HCT116 (cell line): ENCODE measurements around the gene KLK15. TPM values are rescaled to one million over a fixed set of nuclear protein-coding genes. Genes with fewer than 3 reads are reported as not detected.
A peak's percentile ranks its signal among the peaks of the same experiment; 100 is the strongest.

Experiments
- ATAC-seq: fragments of 200-7000 bp; cut with Tn5 transposase; 2 replicates; pipeline ENCODE4 v1.9.1; 2020; ENCODE audit warnings: mild to moderate bottlenecking, moderate library complexity
- BruUV-seq: library from RNA; stranded (reverse); fragments of 400-500 nt; replicated peaks from 2 replicates; lab custom pipeline; 2021; lab: Mats Ljungman, UMichigan
- CTCF ChIA-PET: fragments of 300-600 bp; sonication (Branson Sonifier 250); formaldehyde crosslinking; loops from one replicate; lab custom pipeline; 2021; ENCODE audit warnings: antibody characterized with exemption; lab: Charles Lee
- POLR2A ChIA-PET: fragments of 300-600, 350-600 bp; sonication (Branson Sonifier 250); formaldehyde crosslinking; loops from one replicate; lab custom pipeline; 2021; ENCODE audit warnings: antibody characterized with exemption; lab: Charles Lee
- RAD21 ChIA-PET, 2 experiments: fragments of 300-600 bp; sonication (Branson Sonifier 250); formaldehyde crosslinking; loops; one replicate each; lab custom pipeline; 2023; ENCODE audit warnings: low total read pairs in 2 of 2; ENCODE audit not compliant: uncharacterized antibody in 2 of 2, unreplicated experiment in 2 of 2, low non-redundant PET in 1 of 2; lab: Charles Lee
- DNase-seq: peaks from one replicate; pipeline ENCODE4 v3.0.0-alpha.2; 2010; ENCODE audit warnings: low read depth, low spot score
- H2AFZ ChIP-seq: fragments of 200-600 bp; shearing (Covaris generic), sonication (generic); 2 replicates; pipeline ENCODE4 v1.6.1; 2017; ENCODE audit warnings: low read depth, mixed run types, mixed read lengths, antibody characterized with exemption, low read length; ENCODE audit not compliant: poor library complexity, severe bottlenecking
- H3K27ac ChIP-seq: 2 replicates; pipeline ENCODE4 v1.5.1; 2012; ENCODE audit warnings: low read depth, low read length
- H3K27me3 ChIP-seq: fragments of 200-600 bp; sonication (generic); 2 replicates; pipeline ENCODE4 v1.6.1; 2016; ENCODE audit warnings: mixed run types, low read length, mixed read lengths; ENCODE audit not compliant: insufficient read depth
- H3K36me3 ChIP-seq, 2 experiments: fragments of 200-500 bp in 1 of 2; fragments of 200-600 bp in 1 of 2; sonication (Bioruptor generic) in 1 of 2; sonication (generic) in 1 of 2; 2 replicates each; pipeline versions ENCODE4 v1.5.1 to v1.6.1; 2014 to 2016; ENCODE audit warnings: low read length in 2 of 2, inconsistent platforms in 1 of 2, mixed read lengths in 1 of 2, mixed run types in 1 of 2; ENCODE audit not compliant: insufficient read depth in 2 of 2, control insufficient read depth in 1 of 2
- H3K4me1 ChIP-seq, 2 experiments: fragments of 200-600 bp in 1 of 2; sonication (generic) in 1 of 2; 2 replicates each; pipeline versions ENCODE4 v1.5.1 to v1.6.1; 2012 to 2017; ENCODE audit warnings: low read length in 2 of 2, inconsistent platforms in 1 of 2, mild to moderate bottlenecking in 1 of 2, mixed read lengths in 1 of 2, mixed run types in 1 of 2, moderate library complexity in 1 of 2; ENCODE audit not compliant: insufficient read depth in 2 of 2, control insufficient read depth in 1 of 2
- H3K4me2 ChIP-seq: fragments of 200-600 bp; sonication (generic); 2 replicates; pipeline ENCODE4 v1.6.1; 2017; ENCODE audit warnings: mixed run types, low read length, mixed read lengths
- H3K4me3 ChIP-seq, 2 experiments: fragments of 200-600 bp in 1 of 2; sonication (generic) in 1 of 2; replicated peaks in 1 of 2; 2 replicates each; pipeline ENCODE4 v1.5.1; 2011 to 2016; ENCODE audit warnings: low read length in 2 of 2, control low read depth in 1 of 2, low read depth in 1 of 2, mild to moderate bottlenecking in 1 of 2, mixed read lengths in 1 of 2, mixed run types in 1 of 2
- H3K79me2 ChIP-seq: fragments of 200-600 bp; sonication (generic); 2 replicates; pipeline ENCODE4 v1.6.1; 2017; ENCODE audit warnings: mild to moderate bottlenecking, mixed run types, low read length, moderate library complexity, mixed read lengths; ENCODE audit not compliant: insufficient read depth
- H3K9ac ChIP-seq: fragments of 200-600 bp; sonication (generic); 2 replicates; pipeline ENCODE4 v1.6.1; 2016; ENCODE audit warnings: low read length, mixed read lengths
- H3K9me2 ChIP-seq: fragments of 200-600 bp; sonication (generic), shearing (Covaris generic); 2 replicates; pipeline ENCODE4 v1.6.1; 2017; ENCODE audit warnings: mixed run types, mild to moderate bottlenecking, moderate library complexity; ENCODE audit not compliant: insufficient read depth
- H3K9me3 ChIP-seq, 2 experiments: fragments of 200-500 bp in 1 of 2; fragments of 200-600 bp in 1 of 2; sonication (Bioruptor generic) in 1 of 2; sonication (generic) in 1 of 2; 2 replicates each; pipeline ENCODE4 v1.6.1; 2014 to 2017; ENCODE audit warnings: low read length in 2 of 2, mixed read lengths in 2 of 2, inconsistent platforms in 1 of 2, low read depth in 1 of 2, mild to moderate bottlenecking in 1 of 2, mixed run types in 1 of 2, moderate library complexity in 1 of 2; ENCODE audit not compliant: control insufficient read depth in 1 of 2, insufficient read depth in 1 of 2
- H4K20me1 ChIP-seq: fragments of 200-600 bp; sonication (generic), shearing (Covaris generic); 2 replicates; pipeline ENCODE4 v1.6.1; 2017; ENCODE audit warnings: mixed run types, mild to moderate bottlenecking, moderate library complexity; ENCODE audit not compliant: insufficient read depth
- ATF3 ChIP-seq: IDR thresholded peaks from 2 replicates; pipeline ENCODE4 v1.6.1; 2012
- CTCF ChIP-seq, 3 experiments: fragments of 200-600 bp in 1 of 3; sonication (generic) in 1 of 3; IDR thresholded peaks in 2 of 3; conservative IDR thresholded peaks in 1 of 3; 2 replicates each; pipeline ENCODE4 v1.5.1; 2012 to 2017; ENCODE audit warnings: low read depth in 2 of 3, low read length in 2 of 3, antibody characterized with exemption in 1 of 3, borderline replicate concordance in 1 of 3, control low read depth in 1 of 3, mild to moderate bottlenecking in 1 of 3, mixed read lengths in 1 of 3, mixed run types in 1 of 3, moderate library complexity in 1 of 3; ENCODE audit not compliant: insufficient read depth in 1 of 3
- ELF1 ChIP-seq: IDR thresholded peaks from 2 replicates; pipeline ENCODE4 v1.6.1; 2012; ENCODE audit warnings: low read depth, borderline replicate concordance
- EZH2 ChIP-seq: fragments of 200-600 bp; sonication (generic); IDR thresholded peaks from 2 replicates; pipeline ENCODE4 v1.6.1; 2017; ENCODE audit warnings: antibody characterized with exemption, mixed run types
- FOSL1 ChIP-seq: IDR thresholded peaks from 2 replicates; pipeline ENCODE4 v1.6.1; 2012; ENCODE audit warnings: low read depth
- MAX ChIP-seq: IDR thresholded peaks from 2 replicates; pipeline ENCODE4 v1.6.1; 2012
- RAD21 ChIP-seq: IDR thresholded peaks from 2 replicates; pipeline ENCODE4 v1.6.1; 2012; ENCODE audit warnings: low read depth, mild to moderate bottlenecking
- REST ChIP-seq: IDR thresholded peaks from 2 replicates; pipeline ENCODE4 v1.6.1; 2012; ENCODE audit warnings: low read depth
- SIN3A ChIP-seq: IDR thresholded peaks from 2 replicates; pipeline ENCODE4 v1.6.1; 2012; ENCODE audit warnings: low read depth
- SP1 ChIP-seq: IDR thresholded peaks from 2 replicates; pipeline ENCODE4 v1.6.1; 2012; ENCODE audit warnings: low read depth
- SRF ChIP-seq: IDR thresholded peaks from 2 replicates; pipeline ENCODE4 v1.6.1; 2012; ENCODE audit warnings: low read depth
- YY1 ChIP-seq: IDR thresholded peaks from 2 replicates; pipeline ENCODE4 v1.6.1; 2011; ENCODE audit warnings: low read length, low read depth, moderate library complexity, mild to moderate bottlenecking; ENCODE audit not compliant: insufficient replicate concordance; ENCODE audit errors: extremely low read depth
- ZFX ChIP-seq: fragments of 450-650 bp; IDR thresholded peaks from 2 replicates; pipeline ENCODE4 v1.6.1; 2017
- intact Hi-C: fragments of 100-400 bp; cut with micrococcal nuclease; formaldehyde crosslinking; loops from 2 replicates; pipeline ENCODE4 v1.10.0; 2022
- total RNA-seq: library from RNA; stranded (reverse); gene quantifications from one replicate; pipeline ENCODE4 v1.2.1, GENCODE V29; 2021; ENCODE audit not compliant: unreplicated experiment

The KLK15 gene
- total RNA-seq, 1 experiment from 2014 or later, result not detected

- TF ChIP-seq CTCF (IDR thresholded peaks at IDR 0.05 in 2 of 3, conservative IDR thresholded peaks at IDR 0.05 in 1 of 3; ENCODE audit: borderline replicate concordance in 1 of 3, insufficient read depth in 1 of 3, low read depth in 2 of 3, low read length in 2 of 3), result no peak
- TF ChIP-seq ZFX, result peak; percentile 54; the same call in 1 of the 2 replicates
- TF ChIP-seq SIN3A, result peak; percentile 61; the same call in 1 of the 2 replicates
- no peak for TF ChIP-seq SRF
Observed at GRCh38 chr19:50835785-50836542, 2.6 kb upstream of the KLK15 start (continued).

- ATAC-seq (peak; percentile 64), DNase-seq (no peak)
- ChIA-PET RAD21 (no interaction called here), POLR2A (no interaction called here), CTCF (no interaction called here)
- H3K9ac ChIP-seq, result peak overlapping the region; percentile 68
- peak overlapping the region; percentile 62 for H3K27ac ChIP-seq
- TSS peak; percentile 84 for BruUV-seq
- no peaks in the 10 kb centered on the region for H4K20me1 ChIP-seq
- no peaks in the 10 kb centered on the region for H3K36me3 ChIP-seq
- no peaks in the 10 kb centered on the region for H3K27me3 ChIP-seq
- H3K9me3 ChIP-seq, result no peaks in the 10 kb centered on the region
- H3K4me2 ChIP-seq, result peak overlapping the region; percentile 66
- no peaks in the 10 kb centered on the region for H3K79me2 ChIP-seq
- no peak overlapping the region for H2AFZ ChIP-seq
- H3K4me3 ChIP-seq, result peak overlapping the region; percentile 55 to 60
- H3K9me2 ChIP-seq, result no peaks in the 10 kb centered on the region
- TF ChIP-seq EZH2, result no peak
- TF ChIP-seq REST, result no peak
- TF ChIP-seq ELF1, result no peak
- no peak for TF ChIP-seq ZFX
- TF ChIP-seq ATF3, result no peak
- no peak for TF ChIP-seq YY1
- TF ChIP-seq RAD21, result no peak
- TF ChIP-seq SP1, result no peak
- TF ChIP-seq FOSL1, result no peak
- TF ChIP-seq MAX, result no peak
- H3K4me1 ChIP-seq, result peaks cover 15 to 29% of the 10 kb centered on the region in 2 experiments
- intact Hi-C loops, result no loop called here
Observed at GRCh38 chr19:50835103-50835784, 1.9 kb upstream of the KLK15 start.
